Neural cell (in vitro differentiated cells): ENCODE results near the gene COA6. TPM values are rescaled to one million over a fixed set of nuclear protein-coding genes. Genes with fewer than 3 reads are reported as not detected.

Source experiments
- H2AFZ ChIP-seq: fragments of 200-600, 300-800 bp; sonication (generic), shearing (Covaris generic); 2 replicates; pipeline ENCODE4 v1.6.0; 2014; ENCODE audit warnings: low read depth, mild to moderate bottlenecking, antibody characterized with exemption, low read length, moderate library complexity
- H3F3A ChIP-seq: fragments of 200-600 bp; shearing (Covaris generic); 2 replicates; pipeline ENCODE4 v1.6.1; 2016; ENCODE audit warnings: mild to moderate bottlenecking, moderate library complexity, mixed read lengths, antibody characterized with exemption, low read length; ENCODE audit not compliant: insufficient read depth, poor library complexity, severe bottlenecking
- H3K27ac ChIP-seq: fragments of 200-600, 300-800 bp; sonication (generic), shearing (Covaris generic); 2 replicates; pipeline ENCODE4 v1.5.1; 2014; ENCODE audit warnings: mild to moderate bottlenecking, low read length, moderate library complexity
- H3K27me3 ChIP-seq: fragments of 300-800, 200-600 bp; sonication (generic), shearing (Covaris generic); 2 replicates; pipeline ENCODE4 v1.6.0; 2014; ENCODE audit warnings: mild to moderate bottlenecking, low read depth, low read length, moderate library complexity; ENCODE audit not compliant: insufficient read depth
- H3K36me3 ChIP-seq: fragments of 300-800, 200-600 bp; sonication (generic), shearing (Covaris generic); 2 replicates; pipeline ENCODE4 v1.5.1; 2014; ENCODE audit warnings: mild to moderate bottlenecking, antibody characterized with exemption, low read length, moderate library complexity; ENCODE audit not compliant: insufficient read depth
- H3K4me2 ChIP-seq: fragments of 300-800, 200-600 bp; sonication (generic), shearing (Covaris generic); 2 replicates; pipeline ENCODE4 v1.6.0; 2014; ENCODE audit warnings: mild to moderate bottlenecking, low read length
- H3K4me3 ChIP-seq: fragments of 300-800, 200-600 bp; sonication (generic), shearing (Covaris generic); 2 replicates; pipeline ENCODE4 v1.5.1; 2014; ENCODE audit warnings: mild to moderate bottlenecking, low read length, moderate library complexity
- H3K79me2 ChIP-seq: fragments of 200-600 bp; shearing (Covaris generic); replicated peaks from 2 replicates; pipeline ENCODE4 v1.6.0; 2014; ENCODE audit warnings: mild to moderate bottlenecking, low read length, moderate library complexity; ENCODE audit not compliant: insufficient read depth
- H3K9ac ChIP-seq: fragments of 300-800, 200-600 bp; sonication (generic), shearing (Covaris generic); 2 replicates; pipeline ENCODE4 v1.6.1; 2016; ENCODE audit warnings: mild to moderate bottlenecking, low read length, mixed read lengths
- H3K9me2 ChIP-seq: fragments of 200-600 bp; shearing (Covaris generic); 2 replicates; pipeline ENCODE4 v1.6.1; 2016; ENCODE audit warnings: mild to moderate bottlenecking, low read length, mixed read lengths; ENCODE audit not compliant: insufficient read depth
- H3K9me3 ChIP-seq: fragments of 200-600, 300-800 bp; sonication (generic), shearing (Covaris generic); 2 replicates; pipeline ENCODE4 v1.6.1; 2016; ENCODE audit warnings: mild to moderate bottlenecking, mixed run types, low read length, moderate library complexity, mixed read lengths
- H4K20me1 ChIP-seq: fragments of 200-600 bp; shearing (Covaris generic); 2 replicates; pipeline ENCODE4 v1.6.1; 2016; ENCODE audit warnings: mild to moderate bottlenecking, mixed run types; ENCODE audit not compliant: insufficient read depth
- EP300 ChIP-seq: fragments of 450-650 bp; conservative IDR thresholded peaks from 2 replicates; pipeline ENCODE4 v1.6.1; 2014; ENCODE audit warnings: antibody characterized with exemption, mild to moderate bottlenecking, moderate library complexity; ENCODE audit not compliant: poor library complexity, severe bottlenecking
- EZH2 ChIP-seq: fragments of 200-600, 300-800 bp; shearing (Covaris generic), sonication (generic); IDR thresholded peaks from 2 replicates; pipeline ENCODE4 v1.6.1; 2014; ENCODE audit warnings: antibody characterized with exemption, low read length, borderline replicate concordance, mild to moderate bottlenecking; ENCODE audit not compliant: insufficient read depth, poor library complexity, severe bottlenecking
- MXI1 ChIP-seq: fragments of 450-650 bp; conservative IDR thresholded peaks from 2 replicates; pipeline ENCODE4 v1.6.1; 2014; ENCODE audit warnings: antibody characterized with exemption, mild to moderate bottlenecking; ENCODE audit not compliant: poor library complexity, severe bottlenecking
- POLR2AphosphoS5 ChIP-seq: IDR thresholded peaks from 2 replicates; pipeline ENCODE4 v1.6.1; 2012
- RAD21 ChIP-seq: fragments of 450-650 bp; conservative IDR thresholded peaks from 2 replicates; pipeline ENCODE4 v1.6.1; 2014; ENCODE audit warnings: antibody characterized with exemption, mild to moderate bottlenecking, moderate library complexity
- SMC3 ChIP-seq: fragments of 450-650 bp; conservative IDR thresholded peaks from 2 replicates; pipeline ENCODE4 v1.6.1; 2014; ENCODE audit warnings: antibody characterized with exemption, mild to moderate bottlenecking, moderate library complexity; ENCODE audit not compliant: poor library complexity
- TAF1 ChIP-seq: IDR thresholded peaks from 2 replicates; pipeline ENCODE4 v1.6.1; 2012; ENCODE audit warnings: low read depth
- polyA plus RNA-seq: library from polyadenylated mRNA; depleted of rRNA; stranded (reverse); fragments of >200 nt; gene quantifications from 2 replicates; pipeline ENCODE4 v1.2.3, GENCODE V29; 2014
- TF ChIP-seq, protein P1 (sequence below): IDR thresholded peaks from 2 replicates; pipeline ENCODE4 v1.6.1; 2012; ENCODE audit warnings: borderline replicate concordance
- TF ChIP-seq, protein P2 (sequence below): fragments of 450-650 bp; IDR thresholded peaks from 2 replicates; pipeline ENCODE4 v1.5.1; 2014; ENCODE audit warnings: antibody characterized with exemption, mild to moderate bottlenecking, moderate library complexity; ENCODE audit not compliant: poor library complexity, severe bottlenecking

The COA6 gene
- polyA plus RNA-seq, 1 donor from 2014 or later: 48.3 TPM

DNA sequence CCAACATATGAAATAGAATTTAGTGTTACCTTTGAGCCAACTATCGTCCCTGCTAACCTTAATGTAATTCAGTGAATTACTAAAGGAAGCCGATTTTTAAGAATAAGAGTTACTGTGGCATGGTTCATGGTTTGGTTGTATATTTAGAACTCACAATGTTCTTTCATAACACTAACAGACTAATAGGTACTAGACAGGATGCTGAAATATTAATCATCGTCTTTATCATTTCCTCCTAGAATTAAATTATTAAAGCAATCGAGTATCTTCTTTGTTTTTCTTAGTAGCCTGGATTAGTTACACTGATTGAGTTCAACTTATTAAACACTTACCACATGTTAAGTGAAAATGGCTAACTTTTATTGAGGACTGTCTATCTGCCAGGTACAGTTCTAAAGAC is 58.0 kb downstream of the COA6 start:
- no peak overlapping the region for H3K4me2 ChIP-seq
- no peak overlapping the region for H3K4me3 ChIP-seq
- no peak overlapping the region for H3K27ac ChIP-seq
- H3K79me2 ChIP-seq: no peaks in the 10 kb centered on the region
- no peaks in the 10 kb centered on the region for H4K20me1 ChIP-seq
- H2AFZ ChIP-seq: no peak overlapping the region
- H3K9ac ChIP-seq: no peak overlapping the region
- no peaks in the 10 kb centered on the region for H3K9me2 ChIP-seq
- TF ChIP-seq RAD21: no peak
- no peak for TF ChIP-seq MXI1
- TF ChIP-seq, protein P1, sequence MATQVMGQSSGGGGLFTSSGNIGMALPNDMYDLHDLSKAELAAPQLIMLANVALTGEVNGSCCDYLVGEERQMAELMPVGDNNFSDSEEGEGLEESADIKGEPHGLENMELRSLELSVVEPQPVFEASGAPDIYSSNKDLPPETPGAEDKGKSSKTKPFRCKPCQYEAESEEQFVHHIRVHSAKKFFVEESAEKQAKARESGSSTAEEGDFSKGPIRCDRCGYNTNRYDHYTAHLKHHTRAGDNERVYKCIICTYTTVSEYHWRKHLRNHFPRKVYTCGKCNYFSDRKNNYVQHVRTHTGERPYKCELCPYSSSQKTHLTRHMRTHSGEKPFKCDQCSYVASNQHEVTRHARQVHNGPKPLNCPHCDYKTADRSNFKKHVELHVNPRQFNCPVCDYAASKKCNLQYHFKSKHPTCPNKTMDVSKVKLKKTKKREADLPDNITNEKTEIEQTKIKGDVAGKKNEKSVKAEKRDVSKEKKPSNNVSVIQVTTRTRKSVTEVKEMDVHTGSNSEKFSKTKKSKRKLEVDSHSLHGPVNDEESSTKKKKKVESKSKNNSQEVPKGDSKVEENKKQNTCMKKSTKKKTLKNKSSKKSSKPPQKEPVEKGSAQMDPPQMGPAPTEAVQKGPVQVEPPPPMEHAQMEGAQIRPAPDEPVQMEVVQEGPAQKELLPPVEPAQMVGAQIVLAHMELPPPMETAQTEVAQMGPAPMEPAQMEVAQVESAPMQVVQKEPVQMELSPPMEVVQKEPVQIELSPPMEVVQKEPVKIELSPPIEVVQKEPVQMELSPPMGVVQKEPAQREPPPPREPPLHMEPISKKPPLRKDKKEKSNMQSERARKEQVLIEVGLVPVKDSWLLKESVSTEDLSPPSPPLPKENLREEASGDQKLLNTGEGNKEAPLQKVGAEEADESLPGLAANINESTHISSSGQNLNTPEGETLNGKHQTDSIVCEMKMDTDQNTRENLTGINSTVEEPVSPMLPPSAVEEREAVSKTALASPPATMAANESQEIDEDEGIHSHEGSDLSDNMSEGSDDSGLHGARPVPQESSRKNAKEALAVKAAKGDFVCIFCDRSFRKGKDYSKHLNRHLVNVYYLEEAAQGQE: no peak
- no peak for TF ChIP-seq POLR2AphosphoS5
- TF ChIP-seq EZH2: no peak
- H3F3A ChIP-seq: no peaks in the 10 kb centered on the region
- no peaks in the 10 kb centered on the region for H3K27me3 ChIP-seq
- H3K36me3 ChIP-seq: peaks cover 6% of the 10 kb centered on the region
- H3K9me3 ChIP-seq: no peaks in the 10 kb centered on the region

DNA sequence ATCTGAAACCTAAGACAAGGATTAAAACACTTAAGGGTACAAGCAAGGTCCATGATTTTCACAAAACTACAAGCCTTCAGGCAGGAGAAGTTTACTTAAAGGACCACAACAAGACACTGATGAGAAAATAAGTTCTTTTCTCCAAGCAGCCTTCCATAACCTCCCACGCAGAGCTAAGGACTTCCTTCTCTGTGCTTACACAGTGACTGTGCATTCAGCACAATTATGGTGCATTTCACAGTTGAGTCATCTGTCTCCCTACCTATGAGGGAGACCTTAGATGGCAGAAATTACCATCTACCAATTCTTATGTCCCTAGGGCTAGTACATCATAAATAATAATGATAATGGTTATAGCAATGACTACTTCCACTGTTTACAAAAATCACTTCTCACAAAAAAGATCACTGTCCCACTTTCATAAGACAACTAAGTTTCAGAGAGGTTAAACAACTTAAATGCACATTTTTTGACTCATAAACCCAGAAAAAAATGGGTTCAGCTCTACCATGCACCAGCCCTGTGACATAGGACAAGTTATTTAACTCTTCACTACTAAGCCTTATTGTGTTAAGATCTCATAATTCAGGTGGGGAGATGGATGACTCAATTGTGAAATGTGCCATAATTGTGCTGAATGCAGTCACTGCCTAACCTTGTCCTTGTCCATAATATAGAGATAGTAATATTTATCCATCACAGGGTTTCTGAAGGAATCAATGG is 60.5 kb downstream of the COA6 start:
- no peak overlapping the region for H2AFZ ChIP-seq
- no peak overlapping the region for H3K4me3 ChIP-seq
- no peaks in the 10 kb centered on the region for H3F3A ChIP-seq
- no peaks in the 10 kb centered on the region for H4K20me1 ChIP-seq
- no peaks in the 10 kb centered on the region for H3K27me3 ChIP-seq
- no peaks in the 10 kb centered on the region for H3K9me2 ChIP-seq
- no peaks in the 10 kb centered on the region for H3K9me3 ChIP-seq
- TF ChIP-seq, protein P1: no peak
- TF ChIP-seq TAF1: no peak
- TF ChIP-seq EP300: no peak
- no peak for TF ChIP-seq SMC3
- TF ChIP-seq RAD21: no peak
- TF ChIP-seq MXI1: no peak
- no peak for TF ChIP-seq EZH2
- TF ChIP-seq POLR2AphosphoS5: no peak
- TF ChIP-seq, protein P2, sequence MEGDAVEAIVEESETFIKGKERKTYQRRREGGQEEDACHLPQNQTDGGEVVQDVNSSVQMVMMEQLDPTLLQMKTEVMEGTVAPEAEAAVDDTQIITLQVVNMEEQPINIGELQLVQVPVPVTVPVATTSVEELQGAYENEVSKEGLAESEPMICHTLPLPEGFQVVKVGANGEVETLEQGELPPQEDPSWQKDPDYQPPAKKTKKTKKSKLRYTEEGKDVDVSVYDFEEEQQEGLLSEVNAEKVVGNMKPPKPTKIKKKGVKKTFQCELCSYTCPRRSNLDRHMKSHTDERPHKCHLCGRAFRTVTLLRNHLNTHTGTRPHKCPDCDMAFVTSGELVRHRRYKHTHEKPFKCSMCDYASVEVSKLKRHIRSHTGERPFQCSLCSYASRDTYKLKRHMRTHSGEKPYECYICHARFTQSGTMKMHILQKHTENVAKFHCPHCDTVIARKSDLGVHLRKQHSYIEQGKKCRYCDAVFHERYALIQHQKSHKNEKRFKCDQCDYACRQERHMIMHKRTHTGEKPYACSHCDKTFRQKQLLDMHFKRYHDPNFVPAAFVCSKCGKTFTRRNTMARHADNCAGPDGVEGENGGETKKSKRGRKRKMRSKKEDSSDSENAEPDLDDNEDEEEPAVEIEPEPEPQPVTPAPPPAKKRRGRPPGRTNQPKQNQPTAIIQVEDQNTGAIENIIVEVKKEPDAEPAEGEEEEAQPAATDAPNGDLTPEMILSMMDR: no peak
- no peak overlapping the region for H3K27ac ChIP-seq
- H3K36me3 ChIP-seq: peaks cover 6% of the 10 kb centered on the region
- H3K9ac ChIP-seq: no peak overlapping the region
- H3K79me2 ChIP-seq: no peaks in the 10 kb centered on the region
- no peak overlapping the region for H3K4me2 ChIP-seq
